ENCODE results near the gene CYB5RL. TPM values are rescaled to one million over a fixed set of nuclear protein-coding genes. Genes with fewer than 3 reads are reported as not detected.

Gene CYB5RL
- total RNA-seq, 2 experiments from 2014 or later, result 2.0 to 2.1 TPM

GRCh38 chr1:54246116-54246721 lies 46.4 kb upstream of the CYB5RL start:
- H3K27me3 ChIP-seq (ENCODE audit: control insufficient read depth in 1 of 2, insufficient read depth in 2 of 2, low read length in 2 of 2), result no peaks in the 10 kb centered on the region
- no peak overlapping the region for H3K27ac ChIP-seq (ENCODE audit: low read depth in 1 of 2, low read length in 2 of 2)
- ChIA-PET POLR2A (no interaction called here), CTCF (no interaction called here)
- Mint-ChIP-seq H3K4me3 (no peak overlapping the region), H3K9me3 (no peaks in the 10 kb centered on the region), H3K27ac (no peak overlapping the region), H3K36me3 (ENCODE audit: low read depth) (peaks cover 40% of the 10 kb centered on the region), H3K27me3 (no peaks in the 10 kb centered on the region), H3K4me1 (ENCODE audit: low read depth) (no peaks in the 10 kb centered on the region)
- H3K36me3 ChIP-seq (ENCODE audit: insufficient read depth, low read length), result peaks cover 59% of the 10 kb centered on the region
- H3K4me1 ChIP-seq (ENCODE audit: insufficient read depth, low read length), result no peaks in the 10 kb centered on the region
- DNase-seq (no peak), ATAC-seq (ENCODE audit: poor library complexity) (no peak)
- no peak overlapping the region for H3K4me3 ChIP-seq (ENCODE audit: low read length)
- intact Hi-C loops (cut with DNase I, micrococcal nuclease), result no loop called here
- no peaks in the 10 kb centered on the region for H3K9me3 ChIP-seq (ENCODE audit: control insufficient read depth in 1 of 2, insufficient read depth in 1 of 2, low read length in 2 of 2)
- TF ChIP-seq, protein P1, sequence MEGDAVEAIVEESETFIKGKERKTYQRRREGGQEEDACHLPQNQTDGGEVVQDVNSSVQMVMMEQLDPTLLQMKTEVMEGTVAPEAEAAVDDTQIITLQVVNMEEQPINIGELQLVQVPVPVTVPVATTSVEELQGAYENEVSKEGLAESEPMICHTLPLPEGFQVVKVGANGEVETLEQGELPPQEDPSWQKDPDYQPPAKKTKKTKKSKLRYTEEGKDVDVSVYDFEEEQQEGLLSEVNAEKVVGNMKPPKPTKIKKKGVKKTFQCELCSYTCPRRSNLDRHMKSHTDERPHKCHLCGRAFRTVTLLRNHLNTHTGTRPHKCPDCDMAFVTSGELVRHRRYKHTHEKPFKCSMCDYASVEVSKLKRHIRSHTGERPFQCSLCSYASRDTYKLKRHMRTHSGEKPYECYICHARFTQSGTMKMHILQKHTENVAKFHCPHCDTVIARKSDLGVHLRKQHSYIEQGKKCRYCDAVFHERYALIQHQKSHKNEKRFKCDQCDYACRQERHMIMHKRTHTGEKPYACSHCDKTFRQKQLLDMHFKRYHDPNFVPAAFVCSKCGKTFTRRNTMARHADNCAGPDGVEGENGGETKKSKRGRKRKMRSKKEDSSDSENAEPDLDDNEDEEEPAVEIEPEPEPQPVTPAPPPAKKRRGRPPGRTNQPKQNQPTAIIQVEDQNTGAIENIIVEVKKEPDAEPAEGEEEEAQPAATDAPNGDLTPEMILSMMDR (IDR thresholded peaks at IDR 0.05), result no peak

DNA sequence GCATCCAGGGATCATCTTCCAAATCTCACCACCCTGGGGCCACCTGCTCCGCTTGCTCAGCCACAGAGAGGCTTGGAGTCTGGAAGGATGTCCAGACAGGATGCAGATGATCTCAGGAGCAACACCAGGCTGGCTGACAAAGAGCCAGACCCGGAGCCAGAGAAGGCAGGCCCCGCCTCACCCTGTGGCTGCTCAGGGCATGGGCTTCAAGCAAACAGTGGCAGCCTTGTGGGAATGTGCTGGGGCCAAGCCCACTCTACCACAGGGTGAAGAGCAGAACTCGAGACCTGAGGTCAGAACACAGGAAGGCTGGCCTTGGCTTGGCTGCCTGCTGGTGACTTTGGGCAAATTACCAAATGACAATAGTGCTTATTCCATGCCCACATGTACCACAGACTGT lies 45.7 kb upstream of the CYB5RL start:
- no peak overlapping the region for H3K4me3 ChIP-seq (ENCODE audit: low read length)
- Mint-ChIP-seq H3K4me3 (no peak overlapping the region), H3K27ac (no peak overlapping the region), H3K27me3 (no peaks in the 10 kb centered on the region), H3K9me3 (no peaks in the 10 kb centered on the region), H3K4me1 (ENCODE audit: low read depth) (no peaks in the 10 kb centered on the region), H3K36me3 (ENCODE audit: low read depth) (peaks cover 42% of the 10 kb centered on the region)
- DNase-seq (no peak), ATAC-seq (ENCODE audit: poor library complexity) (no peak)
- H3K36me3 ChIP-seq (ENCODE audit: insufficient read depth, low read length), result peaks cover 57% of the 10 kb centered on the region
- intact Hi-C loops (cut with DNase I, micrococcal nuclease), result no loop called here
- no peaks in the 10 kb centered on the region for H3K27me3 ChIP-seq (ENCODE audit: control insufficient read depth in 1 of 2, insufficient read depth in 2 of 2, low read length in 2 of 2)
- ChIA-PET CTCF (no interaction called here), POLR2A (no interaction called here)
- H3K27ac ChIP-seq (ENCODE audit: low read depth in 1 of 2, low read length in 2 of 2), result no peak overlapping the region
- TF ChIP-seq, protein P1 (IDR thresholded peaks at IDR 0.05), result no peak
- H3K9me3 ChIP-seq (ENCODE audit: control insufficient read depth in 1 of 2, insufficient read depth in 1 of 2, low read length in 2 of 2), result no peaks in the 10 kb centered on the region
- no peaks in the 10 kb centered on the region for H3K4me1 ChIP-seq (ENCODE audit: insufficient read depth, low read length)

- POLR2A ChIA-PET, result no interaction called here
- intact Hi-C loops (cut with DNase I, micrococcal nuclease), result no loop called here
- no peak overlapping the region for H3K27ac Mint-ChIP-seq
Measured at GRCh38 chr1:54244655-54245054, 44.8 kb upstream of the CYB5RL start.

More at GRCh38 chr1:54244655-54245054, 44.8 kb upstream of the CYB5RL start:
- DNase-seq (no peak), ATAC-seq (ENCODE audit: poor library complexity) (no peak)
- Histone ChIP-seq H3K4me3 (ENCODE audit: low read length) (no peak overlapping the region), H3K27me3 (ENCODE audit: control insufficient read depth in 1 of 2, insufficient read depth in 2 of 2, low read length in 2 of 2) (no peaks in the 10 kb centered on the region), H3K9me3 (ENCODE audit: control insufficient read depth in 1 of 2, insufficient read depth in 1 of 2, low read length in 2 of 2) (no peaks in the 10 kb centered on the region), H3K27ac (ENCODE audit: low read depth in 1 of 2, low read length in 2 of 2) (no peak overlapping the region), H3K4me1 (ENCODE audit: insufficient read depth, low read length) (no peaks in the 10 kb centered on the region), H3K36me3 (ENCODE audit: insufficient read depth, low read length) (peaks cover 52% of the 10 kb centered on the region)
- H3K4me3 Mint-ChIP-seq, result no peak overlapping the region
- TF ChIP-seq, protein P1 (IDR thresholded peaks at IDR 0.05), result no peak
- peaks cover 42% of the 10 kb centered on the region for H3K36me3 Mint-ChIP-seq (ENCODE audit: low read depth)
- no peaks in the 10 kb centered on the region for H3K4me1 Mint-ChIP-seq (ENCODE audit: low read depth)
- CTCF ChIA-PET, result no interaction called here
- no peaks in the 10 kb centered on the region for H3K9me3 Mint-ChIP-seq
- no peaks in the 10 kb centered on the region for H3K27me3 Mint-ChIP-seq
